Right ventricle myocardium superior (tissue), 1 donor: ENCODE results near the gene COX7A2L. TPM values are rescaled to one million over a fixed set of nuclear protein-coding genes. Genes with fewer than 3 reads are reported as not detected.

ENCODE experiments used
- ATAC-seq: fragments of 200-7000 bp; cut with Tn5 transposase; one replicate; pipeline ENCODE4 v1.9.1; 2020; ENCODE audit warnings: mild to moderate bottlenecking; ENCODE audit not compliant: poor library complexity
- DNase-seq: peaks from one replicate; pipeline ENCODE4 v3.0.0-alpha.2; 2020
- intact Hi-C: fragments of 100-400 bp; cut with DNase I; formaldehyde crosslinking; loops from one replicate; pipeline ENCODE4 v1.11.2; 2022
- total RNA-seq: library from RNA; stranded (reverse); fragmentation: NEBNext Ultra II Directional; extraction: Animal tissue kit (Norgen Biotek cat#: 25700); gene quantifications from one replicate; pipeline ENCODE4 v1.2.1, GENCODE V29; 2021
- donor health status: DM: no; HTN: yes; CAD: no; lungs with severe emphysema.

Gene COX7A2L
- total RNA-seq, 1 donor from 2014 or later: 90.1 TPM

GRCh38 chr2:42300527-42300926 is 60.5 kb downstream of the COX7A2L start:
- ATAC-seq: no peak
- intact Hi-C loops: no loop called here
- no peak for DNase-seq

Other genes with a start within 250 kb of the COX7A2L start
- 4.4 TPM for gene EML4, start 191.9 kb downstream of the COX7A2L start, total RNA-seq
- gene KCNG3, start 132.8 kb upstream of the COX7A2L start, total RNA-seq: not detected
- 25.6 TPM for gene MTA3, start 207.4 kb upstream of the COX7A2L start, total RNA-seq